T-cell (primary cell): ENCODE data around the gene SOX4. TPM values are rescaled to one million over a fixed set of nuclear protein-coding genes. Genes with fewer than 3 reads are reported as not detected.

Experiments used
- ATAC-seq, 4 experiments: fragments of 200-7000 bp in 3 of 4; fragments of 150-1000 bp in 1 of 4; cut with Tn5 transposase; replicated peaks in 1 of 4; 1 replicate in 3 of 4; 2 replicates in 1 of 4; pipeline ENCODE4 v1.10.0; 2021; ENCODE audit warnings: moderate library complexity in 3 of 4, mild to moderate bottlenecking in 2 of 4, moderate number of reproducible peaks in 1 of 4
- CTCF ChIA-PET, 2 donors: fragments of 300-600 bp; sonication (Branson Sonifier 250); formaldehyde crosslinking; loops; one replicate each; lab custom pipeline; 2022; ENCODE audit warnings: antibody characterized with exemption in 2 of 2; lab: Charles Lee
- POLR2A ChIA-PET, 2 donors: fragments of 300-600 bp; sonication (Branson Sonifier 250); formaldehyde crosslinking; loops; one replicate each; lab custom pipeline; 2022; ENCODE audit warnings: antibody characterized with exemption in 2 of 2; lab: Charles Lee
- DNase-seq, 35 experiments: peaks; one replicate each; pipeline versions ENCODE4 v3.0.0 to v3.0.0-alpha.2; 2013 to 2023
- H3K27ac ChIP-seq: one replicate; pipeline ENCODE4 v1.5.1; 2013; ENCODE audit warnings: low read length
- H3K27me3 ChIP-seq, 2 experiments: replicated peaks in 1 of 2; 1 replicate in 1 of 2; 2 replicates in 1 of 2; pipeline versions ENCODE4 v1.6.1 to v1.7.0; 2013; ENCODE audit warnings: low read length in 1 of 2, mixed read lengths in 1 of 2; ENCODE audit not compliant: control insufficient read depth in 2 of 2, insufficient read depth in 2 of 2; ENCODE audit errors: extremely low read depth in 1 of 2
- H3K36me3 ChIP-seq, 2 donors: 1 replicate in 1 of 2; 2 replicates in 1 of 2; pipeline versions ENCODE4 v1.6.1 to v1.7.0; 2013; ENCODE audit warnings: low read length in 1 of 2; ENCODE audit not compliant: control insufficient read depth in 2 of 2, insufficient read depth in 1 of 2; ENCODE audit errors: extremely low read depth in 1 of 2
- H3K4me1 ChIP-seq, 2 experiments: 1 replicate in 1 of 2; 2 replicates in 1 of 2; pipeline versions ENCODE4 v1.6.1 to v1.7.0; 2013; ENCODE audit warnings: low read length in 2 of 2, mixed read lengths in 1 of 2; ENCODE audit not compliant: insufficient read depth in 2 of 2, control insufficient read depth in 1 of 2; ENCODE audit errors: extremely low read depth in 1 of 2
- H3K4me3 ChIP-seq, 2 donors: 1 replicate in 1 of 2; 2 replicates in 1 of 2; pipeline versions ENCODE4 v1.5.1 to v1.7.0; 2013; ENCODE audit warnings: mild to moderate bottlenecking in 2 of 2, low read length in 1 of 2, moderate library complexity in 1 of 2; ENCODE audit not compliant: control insufficient read depth in 1 of 2; ENCODE audit errors: extremely low read depth in 1 of 2
- H3K9me3 ChIP-seq: 2 replicates; pipeline ENCODE4 v1.7.0; 2013
- H3K27ac Mint-ChIP-seq, 2 donors: one replicate each; pipeline ENCODE4 v1.8.0; 2020 to 2021; ENCODE audit warnings: mild to moderate bottlenecking in 2 of 2, mixed read lengths in 2 of 2
- H3K27me3 Mint-ChIP-seq, 2 donors: one replicate each; pipeline ENCODE4 v1.8.0; 2021 to 2022; ENCODE audit warnings: mixed read lengths in 2 of 2
- H3K36me3 Mint-ChIP-seq: one replicate; pipeline ENCODE4 v1.8.0; 2021; ENCODE audit warnings: mixed read lengths
- H3K4me1 Mint-ChIP-seq, 3 donors: one replicate each; pipeline ENCODE4 v1.8.0; 2020 to 2022; ENCODE audit warnings: mixed read lengths in 3 of 3, mild to moderate bottlenecking in 1 of 3
- H3K4me3 Mint-ChIP-seq, 3 donors: one replicate each; pipeline ENCODE4 v1.8.0; 2020 to 2022; ENCODE audit warnings: mild to moderate bottlenecking in 3 of 3, mixed read lengths in 3 of 3, moderate library complexity in 3 of 3
- H3K9me3 Mint-ChIP-seq, 3 donors: one replicate each; pipeline ENCODE4 v1.8.0; 2020 to 2022; ENCODE audit warnings: mixed read lengths in 3 of 3
- WGBS: methylation state at CpG from one replicate; pipeline ENCODE4 v1.1.5; 2013; ENCODE audit warnings: missing lambda C conversion rate; ENCODE audit not compliant: insufficient coverage; 5-methylcytosine and 5-hydroxymethylcytosine counted together
- total RNA-seq, 35 experiments: library from RNA in 6 of 35; stranded (reverse) in 6 of 35; fragments of 120-200 nt in 1 of 35; gene quantifications; one replicate each; pipeline versions ENCODE4 v1.2.1 to v1.2.4 and lab custom pipeline; 2013 to 2026

Gene SOX4
- total RNA-seq, 5 donors from 2014 or later (not counting 1 experiment from before 2014, with no cell fraction given), result 1.5 to 15.8 (median 2.9) TPM

GRCh38 chr6:21590346-21590745 lies 3.2 kb upstream of the SOX4 start:
- CTCF ChIA-PET, result interaction anchor here (3.3 to 9.8 kb wide), 2 partner anchors 1025 to 1027 kb away, joined by 25 to 120 read pairs; no protein-coding TSS in a partner anchor

GRCh38 chr6:21591446-21591845 lies 2.1 kb upstream of the SOX4 start:
- ATAC-seq, result no peak
- Histone ChIP-seq H3K9me3 (no peaks in the 10 kb centered on the region), H3K4me3 (no peak overlapping the region), H3K36me3 (no peaks in the 10 kb centered on the region), H3K27ac (no peak overlapping the region), H3K4me1 (peaks cover 3 to 42% of the 10 kb centered on the region in 2 experiments), H3K27me3 (peaks cover 0 to 55% of the 10 kb centered on the region in 2 experiments)
- Mint-ChIP-seq H3K4me3 (no peak overlapping the region), H3K9me3 (no peaks in the 10 kb centered on the region), H3K27ac (no peak overlapping the region), H3K4me1 (peaks cover 25 to 28% (median 27%) of the 10 kb centered on the region in 3 donors), H3K27me3 (peaks cover 19 to 41% of the 10 kb centered on the region in 2 donors), H3K36me3 (no peaks in the 10 kb centered on the region)
- no peak for DNase-seq
- CTCF ChIA-PET, result interaction anchor here (0.6 to 9.8 kb wide), 5 partner anchors 8 to 1031 kb away, joined by 3 to 120 read pairs (median 3); no protein-coding TSS in a partner anchor
- WGBS, result no CpG with 5 or more reads among the region's 2 CpGs
- POLR2A ChIA-PET, result no interaction called here

More at GRCh38 chr6:21590346-21590745, 3.2 kb upstream of the SOX4 start:
- H3K4me1 Mint-ChIP-seq, result peaks cover 14 to 20% (median 18%) of the 10 kb centered on the region in 3 donors
- peak overlapping the region in 2 of 3 donors; percentile 85 to 98 for H3K4me3 Mint-ChIP-seq
- no peaks in the 10 kb centered on the region for H3K36me3 ChIP-seq
- H3K27me3 Mint-ChIP-seq, result peaks cover 26 to 34% of the 10 kb centered on the region in 2 donors
- ATAC-seq (no peak), DNase-seq (no peak)
- H3K9me3 Mint-ChIP-seq, result no peaks in the 10 kb centered on the region
- no peaks in the 10 kb centered on the region for H3K9me3 ChIP-seq
- H3K4me1 ChIP-seq, result peaks cover 3 to 32% of the 10 kb centered on the region in 2 experiments
- H3K4me3 ChIP-seq, result no peak overlapping the region
- POLR2A ChIA-PET, result no interaction called here
- H3K27me3 ChIP-seq, result peaks cover 0 to 45% of the 10 kb centered on the region in 2 experiments
- 83% methylated on average over 1 of the region's 1 CpG for WGBS
- no peaks in the 10 kb centered on the region for H3K36me3 Mint-ChIP-seq
- H3K27ac ChIP-seq, result no peak overlapping the region
- H3K27ac Mint-ChIP-seq, result no peak overlapping the region

GRCh38 chr6:21592953-21593352 lies 598 bp upstream of the SOX4 start:
- no peak for DNase-seq
- no peak overlapping the region for H3K27ac Mint-ChIP-seq
- ChIA-PET CTCF (interaction anchor here (0.6 to 9.8 kb wide), 5 partner anchors 58 to 1252 kb away, joined by 3 to 120 read pairs (median 5); no protein-coding TSS in a partner anchor), POLR2A (interaction anchor here (0.5 to 1.1 kb wide), 3 partner anchors 554 to 1274 kb away, joined by 3 to 4 read pairs (median 3); no protein-coding TSS in a partner anchor)
- peaks cover 15 to 45% of the 10 kb centered on the region in 2 donors for H3K27me3 Mint-ChIP-seq
- no peak for ATAC-seq
- H3K4me3 ChIP-seq, result peak overlapping the region in 1 of 2 donors; percentile 98
- H3K4me3 Mint-ChIP-seq, result no peak overlapping the region
- H3K9me3 ChIP-seq, result no peaks in the 10 kb centered on the region
- H3K9me3 Mint-ChIP-seq, result no peaks in the 10 kb centered on the region
- peaks cover 26 to 29% (median 29%) of the 10 kb centered on the region in 3 donors for H3K4me1 Mint-ChIP-seq
- H3K27ac ChIP-seq, result no peak overlapping the region
- no peaks in the 10 kb centered on the region for H3K36me3 Mint-ChIP-seq
- H3K36me3 ChIP-seq, result no peaks in the 10 kb centered on the region
- H3K4me1 ChIP-seq, result peaks cover 3 to 36% of the 10 kb centered on the region in 2 experiments
- H3K27me3 ChIP-seq, result peaks cover 0 to 47% of the 10 kb centered on the region in 2 experiments
- no CpG with 5 or more reads among the region's 1 CpG for WGBS

GRCh38 chr6:21593927-21594415 lies 420 bp downstream of the SOX4 start:
- H3K27me3 Mint-ChIP-seq, result peaks cover 19 to 52% of the 10 kb centered on the region in 2 donors
- WGBS, result 4% methylated on average over 7 of the region's 19 CpGs
- H3K4me3 Mint-ChIP-seq, result no peak overlapping the region
- H3K4me1 Mint-ChIP-seq, result peaks cover 26 to 30% (median 26%) of the 10 kb centered on the region in 3 donors
- ATAC-seq (peak; percentile 7 to 33 (median 24)), DNase-seq (peak in 15 of 35 experiments; percentile 2 to 42 (median 6))
- Histone ChIP-seq H3K27ac (no peak overlapping the region), H3K36me3 (no peaks in the 10 kb centered on the region), H3K27me3 (peaks cover 0 to 40% of the 10 kb centered on the region in 2 experiments), H3K4me3 (peak overlapping the region; percentile 55 to 98), H3K4me1 (peaks cover 10 to 30% of the 10 kb centered on the region in 2 experiments), H3K9me3 (no peaks in the 10 kb centered on the region)
- ChIA-PET POLR2A (interaction anchor here (0.6 to 1.2 kb wide), 4 partner anchors 244 to 1210 kb away, joined by 3 to 5 read pairs (median 4); partner anchors contain the start of gene CDKAL1 (in 1 of the 2)), CTCF (interaction anchor here (0.7 to 9.8 kb wide), 3 partner anchors 18 to 1030 kb away, joined by 3 to 120 read pairs (median 5); no protein-coding TSS in a partner anchor)
- H3K36me3 Mint-ChIP-seq, result no peaks in the 10 kb centered on the region
- H3K27ac Mint-ChIP-seq, result no peak overlapping the region
- no peaks in the 10 kb centered on the region for H3K9me3 Mint-ChIP-seq

- 1% methylated on average over 110 of the region's 112 CpGs for WGBS
- Mint-ChIP-seq H3K36me3 (no peaks in the 10 kb centered on the region), H3K4me3 (peak overlapping the region in 2 of 3 donors; percentile 83 to 87), H3K27ac (peak overlapping the region; percentile 52 to 77), H3K4me1 (peaks cover 23 to 30% (median 24%) of the 10 kb centered on the region in 3 donors), H3K27me3 (peaks cover 19 to 57% of the 10 kb centered on the region in 2 donors), H3K9me3 (no peaks in the 10 kb centered on the region)
- POLR2A ChIA-PET, result interaction anchor here in 1 of 2 donors (0.6 to 1.2 kb wide), 3 partner anchors 1018 to 1210 kb away, joined by 3 to 12 read pairs (median 5); partner anchors contain the start of gene CDKAL1
- Histone ChIP-seq H3K27me3 (peaks cover 0 to 41% of the 10 kb centered on the region in 2 experiments), H3K27ac (no peak overlapping the region), H3K4me1 (peaks cover 16 to 30% of the 10 kb centered on the region in 2 experiments), H3K4me3 (peak overlapping the region; percentile 55 to 98), H3K9me3 (no peaks in the 10 kb centered on the region), H3K36me3 (no peaks in the 10 kb centered on the region)
- CTCF ChIA-PET, result interaction anchor here (0.6 to 9.8 kb wide), 5 partner anchors 19 to 1279 kb away, joined by 3 to 120 read pairs (median 5); no protein-coding TSS in a partner anchor
- ATAC-seq (peak in 3 of 4 experiments; percentile 21 to 37 (median 33)), DNase-seq (peak in 23 of 35 experiments; percentile 3 to 51 (median 17))
Measured at GRCh38 chr6:21594416-21595281, 1.1 kb downstream of the SOX4 start.
